H9 (cell line): ENCODE results near the gene GFY. TPM values are rescaled to one million over a fixed set of nuclear protein-coding genes. Genes with fewer than 3 reads are reported as not detected.

Source experiments
- DNase-seq: peaks from one replicate; pipeline ENCODE4 v3.0.0-alpha.2; 2017
- H2AFZ ChIP-seq: one replicate; pipeline ENCODE4 v1.6.1; 2013; ENCODE audit warnings: mild to moderate bottlenecking, low read length, control low read depth, moderate library complexity
- H2AK5ac ChIP-seq: 2 replicates; pipeline ENCODE4 v1.6.1; 2013; ENCODE audit warnings: low read length, control low read depth, mixed read lengths; ENCODE audit not compliant: insufficient read length
- H2BK120ac ChIP-seq: one replicate; pipeline ENCODE4 v1.6.1; 2013; ENCODE audit warnings: low read depth, mild to moderate bottlenecking, low read length, control low read depth, inconsistent platforms; ENCODE audit not compliant: poor library complexity, severe bottlenecking
- H2BK12ac ChIP-seq: 2 replicates; pipeline ENCODE4 v1.6.1; 2013; ENCODE audit warnings: low read length, control low read depth, mixed read lengths, low read depth; ENCODE audit not compliant: insufficient read length
- H2BK15ac ChIP-seq: 2 replicates; pipeline ENCODE4 v1.6.1; 2013; ENCODE audit warnings: low read depth, low read length, control low read depth
- H2BK20ac ChIP-seq: one replicate; pipeline ENCODE4 v1.6.1; 2013; ENCODE audit warnings: low read depth, mild to moderate bottlenecking, low read length, control low read depth, inconsistent platforms; ENCODE audit not compliant: poor library complexity, severe bottlenecking
- H2BK5ac ChIP-seq: 2 replicates; pipeline ENCODE4 v1.6.1; 2013; ENCODE audit warnings: low read length, control low read depth, mixed read lengths; ENCODE audit not compliant: insufficient read length
- H3K14ac ChIP-seq: 2 replicates; pipeline ENCODE4 v1.6.1; 2013; ENCODE audit warnings: low read length, control low read depth; ENCODE audit not compliant: insufficient read depth
- H3K18ac ChIP-seq: 2 replicates; pipeline ENCODE4 v1.6.1; 2013; ENCODE audit warnings: low read depth, mild to moderate bottlenecking, mixed read lengths, low read length, control low read depth; ENCODE audit not compliant: insufficient read length
- H3K23ac ChIP-seq: 2 replicates; pipeline ENCODE4 v1.6.1; 2013; ENCODE audit warnings: low read length, control low read depth, mixed read lengths, low read depth; ENCODE audit not compliant: insufficient read length
- H3K23me2 ChIP-seq: 2 replicates; pipeline ENCODE4 v1.6.1; 2013; ENCODE audit warnings: low read depth, mild to moderate bottlenecking, mixed read lengths, low read length, control low read depth; ENCODE audit not compliant: insufficient read length, poor library complexity, severe bottlenecking
- H3K27ac ChIP-seq: 2 replicates; pipeline ENCODE4 v1.5.1; 2013; ENCODE audit warnings: low read length, control low read depth, mixed read lengths, low read depth; ENCODE audit not compliant: insufficient read length
- H3K27me3 ChIP-seq: 2 replicates; pipeline ENCODE4 v1.6.1; 2013; ENCODE audit warnings: low read length, control low read depth, inconsistent platforms; ENCODE audit not compliant: insufficient read depth
- H3K4ac ChIP-seq: 2 replicates; pipeline ENCODE4 v1.6.1; 2013; ENCODE audit warnings: low read depth, mild to moderate bottlenecking, control low read depth, inconsistent platforms, low read length, moderate library complexity
- H3K4me1 ChIP-seq: 2 replicates; pipeline ENCODE4 v1.6.1; 2013; ENCODE audit warnings: low read length, control low read depth, inconsistent platforms; ENCODE audit not compliant: insufficient read depth
- H3K4me2 ChIP-seq: 2 replicates; pipeline ENCODE4 v1.6.1; 2013; ENCODE audit warnings: low read length, control low read depth, mixed read lengths; ENCODE audit not compliant: insufficient read length, insufficient read depth
- H3K56ac ChIP-seq: 2 replicates; pipeline ENCODE4 v1.6.1; 2013; ENCODE audit warnings: low read depth, mild to moderate bottlenecking, mixed read lengths, low read length, control low read depth; ENCODE audit not compliant: insufficient read length
- H3K79me1 ChIP-seq: 2 replicates; pipeline ENCODE4 v1.6.1; 2013; ENCODE audit warnings: low read depth, mild to moderate bottlenecking, moderate library complexity, low read length, control low read depth, inconsistent platforms; ENCODE audit not compliant: insufficient read depth, poor library complexity, severe bottlenecking
- H3K79me2 ChIP-seq: 2 replicates; pipeline ENCODE4 v1.6.1; 2013; ENCODE audit warnings: low read length, control low read depth, inconsistent platforms; ENCODE audit not compliant: insufficient read depth
- H3K9ac ChIP-seq: 2 replicates; pipeline ENCODE4 v1.6.1; 2013; ENCODE audit warnings: low read length, control low read depth, mixed read lengths; ENCODE audit not compliant: insufficient read length; ENCODE audit errors: extremely low read depth
- H3K9me3 ChIP-seq: one replicate; pipeline ENCODE4 v1.6.1; 2013; ENCODE audit warnings: low read depth, low read length, inconsistent platforms; ENCODE audit not compliant: control insufficient read depth
- H3T11ph ChIP-seq: one replicate; pipeline ENCODE4 v1.6.1; 2013; ENCODE audit warnings: mild to moderate bottlenecking, low read length, control low read depth, inconsistent platforms
- H4K20me1 ChIP-seq: one replicate; pipeline ENCODE4 v1.6.1; 2013; ENCODE audit not compliant: control insufficient read depth, insufficient read length, insufficient read depth
- H4K5ac ChIP-seq: 2 replicates; pipeline ENCODE4 v1.6.1; 2013; ENCODE audit warnings: low read depth, mild to moderate bottlenecking, mixed read lengths, low read length, control low read depth; ENCODE audit not compliant: insufficient read length
- H4K8ac ChIP-seq: replicated peaks from 2 replicates; pipeline ENCODE4 v1.6.1; 2013; ENCODE audit warnings: low read length, control low read depth, mixed read lengths, low read depth; ENCODE audit not compliant: insufficient read length
- H4K91ac ChIP-seq: 2 replicates; pipeline ENCODE4 v1.6.1; 2013; ENCODE audit warnings: low read depth, mild to moderate bottlenecking, moderate library complexity, mixed read lengths, low read length, control low read depth; ENCODE audit not compliant: insufficient read length
- H3K27ac Mint-ChIP-seq, 3 experiments: 2 replicates in 2 of 3; 3 replicates in 1 of 3; pipeline ENCODE4 v1.8.0; 2020 to 2021; ENCODE audit warnings: mixed read lengths in 3 of 3, mild to moderate bottlenecking in 1 of 3, moderate library complexity in 1 of 3
- H3K27me3 Mint-ChIP-seq: 2 replicates; pipeline ENCODE4 v1.8.0; 2021; ENCODE audit warnings: low read depth, mild to moderate bottlenecking, moderate library complexity, mixed read lengths
- H3K36me3 Mint-ChIP-seq, 3 experiments: 2 replicates in 2 of 3; 3 replicates in 1 of 3; pipeline ENCODE4 v1.8.0; 2020 to 2021; ENCODE audit warnings: low read depth in 3 of 3, mixed read lengths in 3 of 3; ENCODE audit not compliant: insufficient read depth in 1 of 3
- H3K4me1 Mint-ChIP-seq, 2 experiments: 2 replicates each; pipeline ENCODE4 v1.8.0; 2020; ENCODE audit warnings: mixed read lengths in 2 of 2
- H3K4me3 Mint-ChIP-seq, 2 experiments: 2 replicates in 1 of 2; 3 replicates in 1 of 2; pipeline ENCODE4 v1.8.0; 2020 to 2021; ENCODE audit warnings: mild to moderate bottlenecking in 2 of 2, mixed read lengths in 2 of 2, moderate library complexity in 1 of 2
- H3K9me3 Mint-ChIP-seq, 2 experiments: 2 replicates in 1 of 2; 3 replicates in 1 of 2; pipeline ENCODE4 v1.8.0; 2020; ENCODE audit warnings: mild to moderate bottlenecking in 2 of 2, mixed read lengths in 2 of 2, moderate library complexity in 1 of 2
- CTCF ChIP-seq: fragments of 200-600 bp; sonication (generic); conservative IDR thresholded peaks from 3 replicates; pipeline ENCODE4 v1.8.0; 2021; ENCODE audit warnings: antibody characterized with exemption, mild to moderate bottlenecking
- WGBS: extraction: QIAGEN DNeasy Blood & Tissue Kit; methylation state at CpG from one replicate; pipeline ENCODE4 v1.1.7; 2013; ENCODE audit warnings: missing lambda C conversion rate, low lambda C conversion rate, mixed read lengths; ENCODE audit not compliant: insufficient read length; ENCODE audit errors: extremely low coverage; 5-methylcytosine and 5-hydroxymethylcytosine counted together
- total RNA-seq: library from RNA; stranded (reverse); gene quantifications from 2 replicates; pipeline ENCODE4 v1.2.1, GENCODE V29; 2021

Gene GFY
- total RNA-seq, 1 experiment from 2014 or later, result 1.3 TPM

GRCh38 chr19:49434907-49435583 is 9.9 kb downstream of the GFY start:
- H4K91ac ChIP-seq, result no peak overlapping the region
- WGBS, result no CpG with 5 or more reads among the region's 18 CpGs
- no peak overlapping the region for H2BK12ac ChIP-seq
- no peak for DNase-seq
- H3K27ac ChIP-seq, result no peak overlapping the region
- H4K20me1 ChIP-seq, result no peaks in the 10 kb centered on the region
- H3K79me2 ChIP-seq, result no peaks in the 10 kb centered on the region
- no peak overlapping the region for H3K14ac ChIP-seq
- H2AFZ ChIP-seq, result no peak overlapping the region
- H3K4me1 Mint-ChIP-seq, result peaks cover 21 to 66% of the 10 kb centered on the region in 2 experiments
- H3K23ac ChIP-seq, result no peak overlapping the region
- H3K23me2 ChIP-seq, result peaks cover 6% of the 10 kb centered on the region
- H2BK5ac ChIP-seq, result no peak overlapping the region
- TF ChIP-seq CTCF, result no peak
- H3K9me3 Mint-ChIP-seq, result peaks cover 4 to 8% of the 10 kb centered on the region in 2 experiments; a peak in 3 of 5 replicates
- H4K8ac ChIP-seq, result no peak overlapping the region
- H2BK120ac ChIP-seq, result no peak overlapping the region
- no peak overlapping the region for H2AK5ac ChIP-seq
- no peak overlapping the region for H3K4me2 ChIP-seq
- H3K27ac Mint-ChIP-seq, result peak overlapping the region in 1 of 3 experiments; percentile 69; a peak in 2 of 7 replicates
- H3K9me3 ChIP-seq, result no peaks in the 10 kb centered on the region
- no peak overlapping the region for H3T11ph ChIP-seq
- no peak overlapping the region for H3K56ac ChIP-seq
- H3K36me3 Mint-ChIP-seq, result peaks cover 3 to 15% (median 6%) of the 10 kb centered on the region in 3 experiments
- H4K5ac ChIP-seq, result no peak overlapping the region
- H3K27me3 ChIP-seq, result peaks cover 28% of the 10 kb centered on the region; the same call in 1 of the 2 replicates
- no peak overlapping the region for H2BK15ac ChIP-seq
- H3K18ac ChIP-seq, result no peak overlapping the region
- peak overlapping the region in 1 of 2 experiments; percentile 63; a peak in 3 of 5 replicates for H3K4me3 Mint-ChIP-seq
- H3K27me3 Mint-ChIP-seq, result peaks cover 86% of the 10 kb centered on the region
- H3K4me1 ChIP-seq, result no peaks in the 10 kb centered on the region
- no peak overlapping the region for H2BK20ac ChIP-seq
- H3K9ac ChIP-seq, result no peak overlapping the region
- no peaks in the 10 kb centered on the region for H3K79me1 ChIP-seq
- H3K4ac ChIP-seq, result no peak overlapping the region
